Astrocyte (in vitro differentiated cells and primary cell): Measurements from ENCODE around the gene FAHD1. TPM values are rescaled to one million over a fixed set of nuclear protein-coding genes. Genes with fewer than 3 reads are reported as not detected.

Source experiments
- DNase-seq: peaks from one replicate; pipeline ENCODE4 v3.0.0-alpha.2; 2010; ENCODE audit warnings: low read depth
- FAIRE-seq: peaks from 2 replicates; lab custom pipeline; 2011; peaks lifted over from hg19 to GRCh38; lab: Jason Lieb, UNC
- H2AFZ ChIP-seq: 2 replicates; pipeline ENCODE4 v1.6.0; 2012; ENCODE audit warnings: low read depth, low read length, inconsistent platforms
- H3K27ac ChIP-seq: 2 replicates; pipeline ENCODE4 v1.5.1; 2011; ENCODE audit warnings: low read depth, low read length, inconsistent platforms
- H3K27me3 ChIP-seq: 2 replicates; pipeline ENCODE4 v1.6.0; 2011; ENCODE audit warnings: low read length, inconsistent platforms; ENCODE audit not compliant: insufficient read depth
- H3K36me3 ChIP-seq: 2 replicates; pipeline ENCODE4 v1.5.1; 2011; ENCODE audit warnings: low read length, inconsistent platforms; ENCODE audit not compliant: insufficient read depth
- H3K4me1 ChIP-seq: 2 replicates; pipeline ENCODE4 v1.5.1; 2011; ENCODE audit warnings: low read length, inconsistent platforms; ENCODE audit not compliant: insufficient read depth
- H3K4me2 ChIP-seq: 2 replicates; pipeline ENCODE4 v1.6.0; 2012; ENCODE audit warnings: low read length, inconsistent platforms
- H3K4me3 ChIP-seq: 2 replicates; pipeline ENCODE4 v1.5.1; 2011; ENCODE audit warnings: low read depth, mild to moderate bottlenecking, low read length, inconsistent platforms; ENCODE audit not compliant: insufficient read depth
- H3K79me2 ChIP-seq: 2 replicates; pipeline ENCODE4 v1.6.0; 2012; ENCODE audit warnings: mild to moderate bottlenecking, low read length, inconsistent platforms; ENCODE audit not compliant: insufficient read depth
- H3K9ac ChIP-seq: 2 replicates; pipeline ENCODE4 v1.6.0; 2012; ENCODE audit warnings: mild to moderate bottlenecking, low read length, inconsistent platforms
- H3K9me3 ChIP-seq: 2 replicates; pipeline ENCODE4 v1.5.1; 2012; ENCODE audit warnings: low read depth, mild to moderate bottlenecking, low read length, inconsistent platforms; ENCODE audit not compliant: insufficient read depth
- H4K20me1 ChIP-seq: 2 replicates; pipeline ENCODE4 v1.6.0; 2012; ENCODE audit warnings: low read length, inconsistent platforms; ENCODE audit not compliant: insufficient read depth
- H3K27ac Mint-ChIP-seq: one replicate; pipeline ENCODE4 v1.8.0; 2021; ENCODE audit warnings: mild to moderate bottlenecking, mixed read lengths; ENCODE audit not compliant: unreplicated experiment
- H3K27me3 Mint-ChIP-seq: one replicate; pipeline ENCODE4 v1.8.0; 2021; ENCODE audit warnings: low read depth, mixed read lengths; ENCODE audit not compliant: unreplicated experiment
- H3K36me3 Mint-ChIP-seq: one replicate; pipeline ENCODE4 v1.8.0; 2021; ENCODE audit warnings: low read depth, mixed read lengths; ENCODE audit not compliant: unreplicated experiment
- H3K4me1 Mint-ChIP-seq: one replicate; pipeline ENCODE4 v1.8.0; 2021; ENCODE audit warnings: low read depth, mixed read lengths; ENCODE audit not compliant: unreplicated experiment
- H3K4me3 Mint-ChIP-seq: one replicate; pipeline ENCODE4 v1.8.0; 2021; ENCODE audit warnings: mild to moderate bottlenecking, moderate library complexity, mixed read lengths; ENCODE audit not compliant: unreplicated experiment
- H3K9me3 Mint-ChIP-seq: one replicate; pipeline ENCODE4 v1.8.0; 2021; ENCODE audit warnings: mild to moderate bottlenecking, mixed read lengths; ENCODE audit not compliant: unreplicated experiment
- EZH2 ChIP-seq: IDR thresholded peaks from 2 replicates; pipeline ENCODE4 v1.6.1; 2012; ENCODE audit warnings: mild to moderate bottlenecking, low read length, inconsistent platforms; ENCODE audit not compliant: insufficient read depth
- total RNA-seq: library from RNA; stranded (reverse); gene quantifications from 2 replicates; pipeline ENCODE4 v1.2.1, GENCODE V29; 2021
- TF ChIP-seq, protein P1 (sequence below): IDR thresholded peaks from 2 replicates; pipeline ENCODE4 v1.5.1; 2011; ENCODE audit warnings: low read depth, mild to moderate bottlenecking, inconsistent platforms, low read length, moderate library complexity; ENCODE audit not compliant: insufficient read depth

FAHD1 gene
- total RNA-seq, 1 donor from 2014 or later: 25.8 TPM

DNA sequence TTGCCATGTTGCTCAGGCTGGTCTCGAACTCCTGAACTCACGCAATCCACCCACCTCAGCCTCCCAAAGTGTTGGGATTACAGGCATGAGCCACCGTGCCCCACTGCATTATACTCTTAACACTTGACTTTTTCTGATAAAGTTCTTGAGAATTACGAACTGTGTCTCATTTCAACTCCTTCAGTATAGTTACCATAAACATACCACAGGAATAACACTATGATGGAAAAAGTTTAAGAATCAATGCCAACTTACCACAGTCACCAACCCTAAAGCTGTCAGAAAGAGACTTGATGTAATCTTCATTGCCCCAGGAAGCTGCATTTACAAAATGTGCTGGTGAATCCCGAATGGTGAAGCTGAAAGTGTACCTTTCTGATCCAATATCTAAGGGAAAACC, 34.7 kb downstream of the FAHD1 start:
- Histone ChIP-seq H3K4me2 (no peak overlapping the region), H3K9me3 (no peaks in the 10 kb centered on the region), H4K20me1 (no peaks in the 10 kb centered on the region), H3K9ac (no peak overlapping the region), H2AFZ (no peak overlapping the region), H3K36me3 (no peaks in the 10 kb centered on the region), H3K4me1 (no peaks in the 10 kb centered on the region), H3K79me2 (no peaks in the 10 kb centered on the region), H3K27ac (no peak overlapping the region), H3K27me3 (peaks cover 57% of the 10 kb centered on the region), H3K4me3 (no peak overlapping the region)
- H3K27me3 Mint-ChIP-seq: peaks cover 58% of the 10 kb centered on the region
- H3K4me1 Mint-ChIP-seq: peaks cover 5% of the 10 kb centered on the region
- no peak for FAIRE-seq
- no peaks in the 10 kb centered on the region for H3K9me3 Mint-ChIP-seq
- DNase-seq: no peak
- no peak overlapping the region for H3K27ac Mint-ChIP-seq
- H3K36me3 Mint-ChIP-seq: no peaks in the 10 kb centered on the region
- no peak for TF ChIP-seq EZH2
- no peak overlapping the region for H3K4me3 Mint-ChIP-seq

DNA sequence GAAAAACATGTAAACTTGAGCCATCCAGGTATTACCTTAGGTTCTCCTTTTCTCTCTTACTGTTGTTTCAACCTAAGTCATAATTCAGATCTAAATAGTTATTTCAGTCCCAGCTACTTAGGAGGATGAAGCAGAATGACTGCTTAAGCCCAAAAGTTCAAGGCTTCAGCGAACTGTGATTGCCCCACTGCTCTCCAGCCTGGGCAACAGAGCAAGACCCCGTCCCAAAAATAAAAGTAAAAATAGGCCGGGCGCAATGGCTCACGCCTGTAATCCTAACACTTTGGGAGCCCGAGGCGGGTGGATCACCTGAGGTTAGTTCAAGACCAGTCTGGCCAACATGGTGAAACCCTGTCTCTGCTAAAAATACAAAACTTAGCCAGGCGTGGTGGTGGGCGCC, 35.4 kb downstream of the FAHD1 start:
- H4K20me1 ChIP-seq: no peaks in the 10 kb centered on the region
- no peak overlapping the region for H2AFZ ChIP-seq
- FAIRE-seq: no peak
- no peak for TF ChIP-seq EZH2
- TF ChIP-seq, protein P1, sequence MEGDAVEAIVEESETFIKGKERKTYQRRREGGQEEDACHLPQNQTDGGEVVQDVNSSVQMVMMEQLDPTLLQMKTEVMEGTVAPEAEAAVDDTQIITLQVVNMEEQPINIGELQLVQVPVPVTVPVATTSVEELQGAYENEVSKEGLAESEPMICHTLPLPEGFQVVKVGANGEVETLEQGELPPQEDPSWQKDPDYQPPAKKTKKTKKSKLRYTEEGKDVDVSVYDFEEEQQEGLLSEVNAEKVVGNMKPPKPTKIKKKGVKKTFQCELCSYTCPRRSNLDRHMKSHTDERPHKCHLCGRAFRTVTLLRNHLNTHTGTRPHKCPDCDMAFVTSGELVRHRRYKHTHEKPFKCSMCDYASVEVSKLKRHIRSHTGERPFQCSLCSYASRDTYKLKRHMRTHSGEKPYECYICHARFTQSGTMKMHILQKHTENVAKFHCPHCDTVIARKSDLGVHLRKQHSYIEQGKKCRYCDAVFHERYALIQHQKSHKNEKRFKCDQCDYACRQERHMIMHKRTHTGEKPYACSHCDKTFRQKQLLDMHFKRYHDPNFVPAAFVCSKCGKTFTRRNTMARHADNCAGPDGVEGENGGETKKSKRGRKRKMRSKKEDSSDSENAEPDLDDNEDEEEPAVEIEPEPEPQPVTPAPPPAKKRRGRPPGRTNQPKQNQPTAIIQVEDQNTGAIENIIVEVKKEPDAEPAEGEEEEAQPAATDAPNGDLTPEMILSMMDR: no peak
- H3K36me3 Mint-ChIP-seq: no peaks in the 10 kb centered on the region
- no peaks in the 10 kb centered on the region for H3K79me2 ChIP-seq
- H3K4me1 ChIP-seq: no peaks in the 10 kb centered on the region
- no peak for DNase-seq
- H3K9me3 Mint-ChIP-seq: no peaks in the 10 kb centered on the region
- H3K27me3 ChIP-seq: peaks cover 50% of the 10 kb centered on the region
- H3K27ac Mint-ChIP-seq: no peak overlapping the region
- no peak overlapping the region for H3K4me2 ChIP-seq
- H3K4me3 Mint-ChIP-seq: no peak overlapping the region
- peaks cover 5% of the 10 kb centered on the region for H3K4me1 Mint-ChIP-seq
- H3K27me3 Mint-ChIP-seq: peaks cover 54% of the 10 kb centered on the region
- H3K4me3 ChIP-seq: no peak overlapping the region
- H3K9ac ChIP-seq: no peak overlapping the region
- H3K36me3 ChIP-seq: no peaks in the 10 kb centered on the region
- no peak overlapping the region for H3K27ac ChIP-seq
- H3K9me3 ChIP-seq: no peaks in the 10 kb centered on the region

- Mint-ChIP-seq H3K27me3 (peaks cover 40% of the 10 kb centered on the region), H3K9me3 (no peaks in the 10 kb centered on the region), H3K27ac (no peak overlapping the region), H3K4me1 (no peaks in the 10 kb centered on the region), H3K36me3 (no peaks in the 10 kb centered on the region), H3K4me3 (no peak overlapping the region)
- Histone ChIP-seq H3K36me3 (no peaks in the 10 kb centered on the region), H3K79me2 (no peaks in the 10 kb centered on the region), H3K4me2 (no peak overlapping the region), H2AFZ (no peak overlapping the region), H3K9me3 (no peaks in the 10 kb centered on the region), H3K9ac (no peak overlapping the region), H4K20me1 (no peaks in the 10 kb centered on the region), H3K27ac (no peak overlapping the region), H3K27me3 (peaks cover 35% of the 10 kb centered on the region), H3K4me3 (no peak overlapping the region), H3K4me1 (no peaks in the 10 kb centered on the region)
- FAIRE-seq (no peak), DNase-seq (no peak)
- TF ChIP-seq, protein P1: peak; percentile 44
- no peak for TF ChIP-seq EZH2
Observed at GRCh38 chr16:1863681-1864460, 36.9 kb downstream of the FAHD1 start.
